Measurements from ENCODE around the gene OR4K2.
"Not testable (repeated sequence)": the region's sequence is repeated elsewhere in the genome, so short reads cannot be mapped to it uniquely, and the experiment has no call there.

Gene OR4K2, protein sequence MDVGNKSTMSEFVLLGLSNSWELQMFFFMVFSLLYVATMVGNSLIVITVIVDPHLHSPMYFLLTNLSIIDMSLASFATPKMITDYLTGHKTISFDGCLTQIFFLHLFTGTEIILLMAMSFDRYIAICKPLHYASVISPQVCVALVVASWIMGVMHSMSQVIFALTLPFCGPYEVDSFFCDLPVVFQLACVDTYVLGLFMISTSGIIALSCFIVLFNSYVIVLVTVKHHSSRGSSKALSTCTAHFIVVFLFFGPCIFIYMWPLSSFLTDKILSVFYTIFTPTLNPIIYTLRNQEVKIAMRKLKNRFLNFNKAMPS

DNA sequence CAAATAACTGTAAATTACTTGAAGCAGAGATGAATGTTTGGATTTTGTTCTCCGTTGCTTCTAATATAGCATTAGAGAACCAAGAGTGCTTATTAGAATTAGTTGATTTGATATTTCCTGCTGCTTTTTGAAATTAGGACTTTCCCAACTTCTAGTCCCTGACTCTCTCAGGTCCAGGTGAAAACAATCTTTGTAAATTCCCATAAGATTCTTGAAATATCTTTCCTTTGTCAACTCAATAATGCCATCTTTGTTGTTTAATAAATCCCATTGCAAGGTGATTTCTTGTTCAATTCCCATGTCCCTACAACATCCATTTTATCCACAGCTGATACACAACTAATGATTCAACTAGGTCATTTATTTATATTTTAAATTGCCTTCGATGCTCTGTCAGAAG lies at the start of gene OR4K2:
OR4K2 (plus strand) TSS at position 301 of the 400 bp plus-strand sequence. CDS start 1,126 bp downstream, outside the sequence.
- DNase-seq = no peak

DNA sequence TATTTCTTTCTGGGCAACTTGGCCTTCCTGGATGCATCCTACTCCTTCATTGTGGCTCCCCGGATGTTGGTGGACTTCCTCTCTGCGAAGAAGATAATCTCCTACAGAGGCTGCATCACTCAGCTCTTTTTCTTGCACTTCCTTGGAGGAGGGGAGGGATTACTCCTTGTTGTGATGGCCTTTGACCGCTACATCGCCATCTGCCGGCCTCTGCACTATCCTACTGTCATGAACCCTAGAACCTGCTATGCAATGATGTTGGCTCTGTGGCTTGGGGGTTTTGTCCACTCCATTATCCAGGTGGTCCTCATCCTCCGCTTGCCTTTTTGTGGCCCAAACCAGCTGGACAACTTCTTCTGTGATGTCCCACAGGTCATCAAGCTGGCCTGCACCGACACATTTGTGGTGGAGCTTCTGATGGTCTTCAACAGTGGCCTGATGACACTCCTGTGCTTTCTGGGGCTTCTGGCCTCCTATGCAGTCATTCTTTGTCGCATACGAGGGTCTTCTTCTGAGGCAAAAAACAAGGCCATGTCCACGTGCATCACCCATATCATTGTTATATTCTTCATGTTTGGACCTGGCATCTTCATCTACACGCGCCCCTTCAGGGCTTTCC lies 47.2 kb upstream of the OR4K2 start:
- not testable (repeated sequence) for DNase-seq

DNA sequence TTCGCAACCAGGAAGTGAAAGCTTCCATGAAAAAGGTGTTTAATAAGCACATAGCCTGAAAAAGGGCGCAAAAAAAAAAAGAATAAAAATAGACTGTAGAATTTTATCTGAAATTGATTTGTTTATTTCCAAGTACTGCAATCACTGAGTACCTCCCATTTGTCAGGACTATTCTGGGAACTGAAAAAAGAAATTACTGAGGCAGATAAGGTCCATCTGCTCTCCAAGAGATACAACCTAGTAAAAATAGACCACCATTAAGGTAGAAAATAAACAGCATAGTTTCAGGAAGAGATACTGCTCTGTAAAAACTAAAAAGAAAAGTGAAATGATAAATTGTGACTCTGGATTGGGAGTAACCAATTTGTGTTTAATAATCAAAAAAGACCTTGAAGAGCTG lies 46.6 kb upstream of the OR4K2 start:
- no peak for DNase-seq

DNA sequence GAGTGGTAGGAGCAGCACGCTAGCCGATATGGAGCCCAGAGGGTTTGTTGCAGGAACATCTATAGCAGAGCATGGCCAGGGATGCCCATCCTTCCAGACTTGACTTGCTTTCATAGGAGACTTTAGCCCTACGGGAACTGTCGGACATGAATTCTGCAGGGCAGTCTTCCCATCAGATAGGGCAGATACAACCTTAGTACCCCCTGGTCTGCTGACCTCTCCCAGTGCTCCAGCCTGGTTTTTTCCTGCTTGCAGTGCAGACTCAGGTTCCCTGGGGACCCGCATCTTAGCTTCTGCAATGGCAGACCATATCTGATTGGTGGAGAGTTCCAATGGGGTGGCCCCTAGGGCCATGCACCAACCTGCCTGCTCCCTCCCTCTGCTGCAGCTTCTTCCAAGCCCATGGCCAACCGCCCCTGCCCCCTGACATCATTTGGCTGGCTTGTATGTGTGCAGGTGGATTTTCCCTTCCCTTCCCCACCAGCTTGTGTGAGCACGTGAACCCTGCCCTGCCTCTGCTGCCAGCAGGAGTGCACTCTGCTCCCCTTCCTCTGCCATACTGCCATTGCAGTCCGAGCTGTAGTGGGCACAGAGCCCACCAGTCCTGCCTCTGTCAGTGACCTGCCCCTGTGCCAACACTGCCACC lies 40.6 kb upstream of the OR4K2 start:
- not testable (repeated sequence) for DNase-seq

DNA sequence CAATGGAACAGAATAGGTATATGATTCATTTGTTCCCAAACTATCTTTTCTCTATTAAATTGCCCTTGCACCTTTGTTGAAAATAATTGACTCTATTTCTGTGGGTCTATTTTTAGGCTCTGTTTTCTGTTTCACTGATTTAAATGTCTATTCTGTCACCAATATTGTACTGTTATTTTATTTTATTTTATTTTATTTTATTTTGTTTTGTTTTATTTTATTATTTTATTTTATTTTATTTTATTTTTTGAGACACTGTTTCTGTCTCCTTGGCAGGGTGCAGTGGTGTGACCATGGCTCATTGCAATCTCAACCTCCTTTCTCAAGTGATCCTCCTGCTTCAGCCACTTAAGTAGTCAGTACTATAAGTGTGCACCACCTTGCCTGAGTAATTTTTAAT lies 36.5 kb upstream of the OR4K2 start:
- no peak for DNase-seq

DNA sequence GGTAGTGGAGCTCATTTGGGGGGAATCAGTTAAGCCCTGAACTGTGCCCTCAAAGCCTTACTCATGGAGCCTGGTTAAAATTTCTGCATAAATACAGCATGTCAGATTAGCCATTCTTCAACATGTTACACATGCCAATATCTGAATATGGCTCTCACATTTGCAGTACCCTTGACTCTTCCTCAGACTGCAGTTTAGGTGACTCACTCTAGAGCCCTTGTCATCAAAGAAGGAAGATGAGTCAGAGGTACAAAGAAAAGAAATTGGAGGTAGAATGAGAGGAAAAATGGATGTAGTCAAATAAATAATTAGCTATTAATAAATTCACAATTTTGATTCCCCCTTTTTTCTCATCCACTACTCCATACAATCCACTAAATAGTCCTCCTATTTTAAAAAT lies 23.6 kb upstream of the OR4K2 start:
- no peak for DNase-seq

DNA sequence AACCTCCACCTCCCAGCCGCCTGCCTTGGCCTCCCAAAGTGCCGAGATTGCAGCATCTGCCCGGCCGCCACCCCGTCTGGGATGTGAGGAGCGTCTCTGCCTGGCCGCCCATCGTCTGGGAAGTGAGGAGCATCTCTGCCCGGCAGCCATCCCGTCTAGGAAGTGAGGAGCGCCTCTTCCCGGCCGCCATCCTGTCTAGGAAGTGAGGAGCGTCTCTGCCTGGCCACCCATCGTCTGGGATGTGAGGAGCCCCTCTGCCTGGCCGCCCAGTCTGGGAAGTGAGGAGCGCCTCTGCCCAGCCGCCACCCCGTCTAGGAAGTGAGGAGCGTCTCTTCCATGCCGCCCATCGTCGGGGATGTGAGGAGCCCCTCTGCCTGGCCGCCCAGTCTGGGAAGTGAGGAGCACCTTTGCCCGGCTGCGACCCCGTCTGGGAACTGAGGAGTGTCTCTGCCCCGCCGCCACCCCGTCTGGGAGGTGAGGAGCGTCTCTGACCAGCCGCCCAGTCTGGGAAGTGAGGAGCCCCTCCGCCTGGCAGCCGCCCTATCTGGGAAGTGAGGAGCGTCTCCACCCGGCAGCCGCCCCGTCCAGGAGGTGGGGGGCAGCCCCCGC lies 8.8 kb upstream of the OR4K2 start:
- not testable (repeated sequence) for DNase-seq

DNA sequence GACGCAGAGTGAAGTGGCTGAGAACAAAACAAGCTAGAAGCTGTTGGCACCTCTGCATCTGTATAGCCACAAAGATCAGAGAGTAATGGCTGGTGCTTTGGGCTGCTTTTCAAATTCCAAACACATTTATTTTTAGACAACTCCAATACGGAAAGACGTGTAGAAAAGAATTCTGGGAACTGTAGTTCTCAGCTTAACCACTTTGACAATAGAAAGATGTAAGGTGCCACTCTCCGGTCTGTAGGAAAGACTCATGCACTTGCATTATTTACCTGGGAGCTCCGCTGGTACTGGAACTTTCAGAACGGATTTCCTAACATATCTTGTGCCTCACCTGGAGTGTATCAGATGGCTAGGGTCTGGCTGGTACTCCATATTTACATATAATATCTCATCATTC lies 1.8 kb upstream of the OR4K2 start:
- DNase-seq = no peak

DNA sequence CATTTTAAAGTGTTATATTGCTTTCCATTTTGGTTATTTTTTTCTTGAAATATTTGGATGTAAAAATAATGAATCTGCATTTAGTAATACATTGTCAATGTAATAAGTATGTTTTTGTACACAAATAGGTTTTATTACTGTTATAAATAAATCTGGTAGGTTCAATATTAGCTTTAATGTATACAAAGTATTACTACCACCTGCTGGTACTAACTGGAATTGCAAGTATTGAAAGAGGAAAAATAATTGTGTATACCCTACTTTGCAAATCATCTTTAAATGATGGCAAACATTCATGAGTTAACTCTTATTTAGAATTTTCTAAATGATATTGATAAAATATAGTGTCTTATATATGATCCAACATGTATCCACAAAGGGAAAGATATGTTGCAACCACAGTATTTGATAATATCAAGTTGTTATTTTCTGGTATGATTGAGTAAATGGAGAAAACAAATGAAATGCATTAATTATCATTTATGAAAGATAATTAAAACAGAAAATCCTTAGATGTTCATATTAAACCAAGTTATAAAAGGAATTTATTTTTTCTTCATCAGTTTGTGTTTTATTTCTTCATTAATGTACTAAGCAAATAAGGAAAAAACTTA lies 3.2 kb downstream of the OR4K2 start:
- no peak for DNase-seq

DNA sequence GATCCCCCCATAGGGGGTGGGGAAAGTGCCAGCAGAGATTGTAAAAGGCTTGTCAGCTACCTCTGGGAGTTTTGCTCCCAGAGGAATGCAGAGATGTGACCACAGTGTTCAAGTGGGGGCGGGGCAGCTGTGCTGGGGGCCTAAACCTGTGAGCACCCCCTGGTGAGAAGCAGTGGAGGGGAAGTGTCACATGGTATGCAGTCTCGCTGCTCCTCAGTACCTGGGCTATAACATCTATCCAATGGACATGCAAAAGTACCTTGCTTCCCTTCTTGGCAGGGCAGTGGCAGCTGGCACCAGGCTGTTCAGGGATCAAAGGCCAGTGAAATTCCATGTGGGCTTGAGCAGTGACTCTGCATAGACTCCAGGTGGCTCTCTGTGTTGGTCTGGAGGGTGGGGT lies 20.3 kb downstream of the OR4K2 start:
- DNase-seq = no peak

DNA sequence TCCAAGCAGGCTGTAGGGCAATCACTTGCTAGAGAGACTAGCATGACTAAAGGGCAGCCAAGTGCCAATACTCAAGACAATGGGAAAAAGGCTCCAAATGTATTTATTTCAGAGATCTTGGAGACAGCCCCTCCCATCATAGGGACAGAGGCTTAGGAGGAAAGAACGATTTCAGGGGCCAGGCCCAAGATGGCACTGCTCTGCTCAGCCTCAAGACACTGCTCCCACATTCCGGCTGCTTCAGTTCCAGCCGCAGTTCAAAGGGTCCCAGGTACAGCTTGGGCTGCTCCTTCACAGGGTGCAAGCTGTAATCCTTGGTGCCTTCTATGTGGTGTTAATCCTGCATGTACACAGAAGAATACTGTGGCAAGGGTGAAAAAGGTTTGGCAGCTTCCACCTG lies 26.1 kb downstream of the OR4K2 start:
- no peak for DNase-seq

DNA sequence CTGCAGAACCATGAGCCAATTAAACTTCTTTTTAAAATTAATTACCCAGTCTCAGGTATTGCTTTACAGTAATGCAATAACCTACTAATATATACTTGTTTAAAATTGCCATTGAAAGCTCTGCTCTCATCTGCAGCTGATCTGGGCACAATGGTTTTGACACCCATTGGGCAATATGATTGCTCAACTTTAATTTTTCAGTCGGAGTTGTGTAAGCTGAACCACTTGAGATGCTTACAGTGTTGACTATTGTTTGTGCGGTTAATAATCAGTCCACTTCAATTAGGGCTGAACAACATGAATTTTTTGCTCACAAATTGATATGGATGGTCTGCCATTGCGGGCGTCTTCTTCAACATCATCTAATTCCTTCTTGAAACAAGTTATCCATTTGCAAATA lies 27.5 kb downstream of the OR4K2 start:
- DNase-seq = no peak

DNA sequence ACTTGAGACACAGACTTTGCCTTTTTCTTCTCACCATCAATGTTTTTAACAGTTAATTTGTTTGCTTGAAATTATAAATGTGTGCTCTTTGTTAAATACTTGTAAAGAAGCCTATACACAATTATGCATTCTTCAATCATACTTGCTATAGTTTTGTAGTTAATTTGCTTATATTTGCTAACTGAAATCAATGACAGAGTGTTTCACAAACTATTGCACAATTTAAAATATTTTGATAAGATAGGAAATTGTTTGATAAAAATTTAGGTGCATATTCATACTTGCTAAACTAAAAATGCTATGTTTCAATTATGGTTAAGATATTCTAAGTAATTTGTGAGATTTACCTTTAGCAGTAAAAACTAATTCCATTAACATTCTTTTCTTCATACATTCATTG lies 31.7 kb downstream of the OR4K2 start:
- no peak for DNase-seq

DNA sequence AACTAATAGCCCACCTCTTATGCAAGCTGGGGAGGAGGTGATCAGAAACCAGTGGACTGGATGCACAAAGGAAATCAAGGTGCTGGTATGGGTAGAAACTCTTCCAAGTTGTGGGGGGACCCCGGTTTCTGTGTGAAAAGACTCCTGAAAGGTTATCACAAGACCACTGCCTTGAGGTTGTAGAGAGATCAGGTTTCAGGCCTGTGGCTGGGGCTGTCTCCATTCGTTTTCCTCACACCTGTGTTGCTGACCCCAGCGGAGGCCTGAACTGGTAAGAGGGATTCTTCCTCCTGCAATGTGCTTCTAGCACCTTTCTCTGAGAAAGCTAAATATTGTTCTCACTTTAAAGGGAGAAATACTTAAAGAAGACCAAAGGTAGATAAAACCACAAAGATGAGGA lies 36.2 kb downstream of the OR4K2 start:
- no peak for DNase-seq

DNA sequence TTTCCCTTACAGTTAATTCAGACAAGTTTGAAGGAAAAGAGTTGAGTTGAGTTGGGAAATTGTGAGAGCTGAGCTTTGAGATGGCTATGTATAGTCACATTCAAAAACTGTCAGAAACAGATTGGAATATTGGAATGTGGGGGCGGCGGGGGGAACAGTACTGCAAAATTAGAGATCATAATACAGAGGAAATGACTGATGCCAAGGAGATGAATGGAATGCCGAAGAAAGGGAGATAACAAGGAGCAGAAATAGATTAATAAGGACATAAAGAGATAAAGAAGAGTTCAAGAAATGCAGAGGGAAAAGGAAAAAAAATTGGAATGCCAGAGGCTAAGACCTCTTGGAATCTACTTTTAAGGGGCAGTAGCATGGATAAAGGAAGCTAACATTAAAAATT lies 42.3 kb downstream of the OR4K2 start:
- no peak for DNase-seq

DNA sequence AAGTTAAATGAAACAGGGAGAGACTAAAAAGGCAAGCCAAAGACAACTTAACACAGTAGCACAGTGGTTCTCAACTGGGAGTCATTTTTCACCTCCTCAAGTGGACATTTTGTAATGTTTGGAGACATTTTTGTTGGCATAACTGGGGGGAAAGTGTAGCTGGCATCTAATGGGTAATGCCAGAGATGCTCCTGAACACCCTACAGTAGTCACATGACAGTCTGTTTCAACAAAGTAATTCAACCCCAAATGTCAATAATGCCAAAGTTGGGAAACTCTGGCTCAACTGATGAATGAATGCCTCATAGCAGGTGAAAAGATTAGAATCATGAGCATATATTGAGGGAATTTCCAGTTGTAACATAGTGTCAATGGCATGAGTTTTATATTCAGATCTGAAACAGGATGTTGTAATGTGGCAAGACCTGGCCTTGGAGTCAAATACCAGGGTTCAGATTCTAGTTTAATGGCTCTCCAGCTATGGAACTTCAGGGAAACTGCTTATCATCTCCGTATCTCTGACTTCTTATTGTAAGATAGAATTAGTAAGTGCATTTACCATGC lies 43.1 kb downstream of the OR4K2 start:
- DNase-seq = no peak

DNA sequence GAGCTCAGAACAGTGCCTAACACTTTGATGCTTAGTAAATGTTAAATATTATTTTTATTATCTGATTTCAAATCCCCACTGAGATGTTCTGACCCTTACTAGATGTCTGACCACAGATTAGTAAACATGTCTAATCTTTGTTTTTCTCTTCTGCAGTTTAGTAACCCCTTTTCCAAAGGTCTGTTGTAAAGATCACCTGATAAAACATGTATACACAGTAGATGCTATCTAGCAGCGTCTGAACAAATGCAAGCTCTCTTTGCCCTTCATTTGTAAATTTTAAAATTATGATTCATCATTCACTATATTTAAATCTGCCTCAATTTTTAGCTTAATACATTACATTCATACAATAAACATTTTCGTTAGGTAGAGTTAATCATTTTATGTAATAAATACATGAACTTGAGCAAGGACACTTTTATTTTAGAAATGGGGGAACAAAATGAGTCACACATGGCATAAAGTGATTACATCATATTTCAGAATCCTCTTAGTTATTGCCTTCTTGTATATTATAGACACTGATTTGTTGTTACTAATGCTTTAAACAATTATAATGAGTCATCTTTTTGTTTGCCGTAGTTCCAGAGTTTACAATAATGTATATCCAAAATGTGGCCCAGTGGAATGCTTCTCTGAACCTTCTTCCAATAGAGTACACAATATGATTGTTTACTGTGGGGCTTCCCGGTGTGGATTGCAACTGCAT lies 43.8 kb downstream of the OR4K2 start:
- no peak for DNase-seq

DNA sequence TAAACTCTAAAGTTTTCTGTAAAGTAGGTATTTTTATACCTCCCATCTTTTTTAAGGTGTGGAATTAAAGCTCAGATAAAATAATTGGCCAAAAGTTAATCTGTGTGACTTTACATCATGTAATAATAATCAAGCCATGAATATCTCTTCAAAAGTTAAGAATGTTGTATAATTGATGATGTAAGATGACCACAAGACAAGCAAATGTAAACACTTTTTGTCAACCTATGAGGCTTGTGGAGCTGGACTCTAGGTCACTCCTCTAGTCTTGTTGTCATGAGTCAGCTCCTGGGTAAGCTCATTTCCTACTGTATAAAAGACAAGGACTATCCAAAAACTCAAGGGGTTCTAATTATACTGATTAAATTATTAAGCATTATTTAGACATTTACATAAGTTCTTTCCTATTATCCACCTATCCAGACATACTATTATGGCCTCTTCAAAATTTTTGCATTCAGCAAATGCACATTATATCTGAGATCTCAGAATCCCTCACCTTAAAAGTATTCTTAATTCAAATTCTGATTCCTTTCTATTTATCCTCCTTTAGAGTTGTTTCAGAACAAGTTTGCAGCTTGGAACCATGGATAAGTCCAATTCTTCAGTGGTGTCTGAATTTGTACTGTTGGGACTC lies 45.2 kb downstream of the OR4K2 start, which contains the start of gene OR4K5:
OR4K5 (plus strand) TSS at position 587 of the 637 bp plus-strand sequence; CDS start at position 587, 0 bp downstream.
- no peak for DNase-seq

DNA sequence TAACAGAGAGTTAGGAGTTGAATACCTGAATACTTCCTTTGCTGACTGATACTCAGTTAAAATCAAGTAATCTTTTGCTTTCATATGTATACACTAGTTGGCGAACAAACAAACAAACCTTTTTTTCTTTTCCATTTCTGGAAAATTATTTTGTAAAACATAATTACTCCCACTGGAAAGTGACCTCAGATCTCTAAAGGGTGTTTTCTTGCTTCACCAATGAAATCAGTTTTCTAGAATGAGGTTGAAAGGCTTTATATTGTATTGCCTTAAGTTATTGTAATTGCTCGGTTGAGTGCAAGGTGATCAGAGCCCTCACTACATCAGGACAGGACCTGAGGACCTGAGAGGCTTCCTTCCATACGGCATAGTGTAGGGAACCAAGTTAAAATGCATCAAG lies 55.7 kb downstream of the OR4K2 start, which contains the start of gene OR4K1:
OR4K1 (plus strand) TSS at position 301 of the 400 bp plus-strand sequence. CDS start 4,750 bp downstream, outside the sequence.
- no peak for DNase-seq
